ENCODE results near the gene RUNX2.

Gene RUNX2

GRCh38 chr6:45686841-45687569 is 358.9 kb downstream of the RUNX2 start:
- TF ChIP-seq POLR2A (IDR thresholded peaks at IDR 0.05; ENCODE audit: low read depth, low read length) (no peak), TAF1 (IDR thresholded peaks at IDR 0.05; ENCODE audit: borderline replicate concordance, low read depth, low read length) (no peak), POLR2AphosphoS5 (IDR thresholded peaks at IDR 0.05; ENCODE audit: low read depth, low read length) (no peak)
- DNase-seq (ENCODE audit: insufficient read length), result no peak
- no peak for FAIRE-seq

DNA sequence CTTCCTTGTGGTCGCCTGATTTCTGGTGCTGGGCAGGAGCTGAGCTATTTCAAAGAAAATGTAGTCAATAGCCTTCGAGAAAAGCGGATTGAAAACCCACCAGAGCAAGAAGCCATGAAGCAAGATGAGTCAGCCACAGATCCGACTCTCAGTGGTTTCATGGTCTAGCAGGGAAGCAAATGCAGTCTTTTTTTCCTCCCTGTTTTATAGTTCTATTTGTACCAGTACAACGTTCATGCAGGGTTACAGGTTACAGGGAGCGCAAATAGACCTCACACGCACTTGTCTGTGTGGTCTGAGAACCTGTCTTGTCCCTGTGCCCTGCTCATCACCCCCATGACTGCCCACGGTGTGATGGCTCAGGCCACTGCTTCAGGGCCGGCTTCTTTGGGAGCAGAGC is 359.4 kb downstream of the RUNX2 start:
- no peak for TF ChIP-seq POLR2A (IDR thresholded peaks at IDR 0.05; ENCODE audit: low read depth, low read length)
- no peak for TF ChIP-seq POLR2AphosphoS5 (IDR thresholded peaks at IDR 0.05; ENCODE audit: low read depth, low read length)
- no peak for TF ChIP-seq TAF1 (IDR thresholded peaks at IDR 0.05; ENCODE audit: borderline replicate concordance, low read depth, low read length)
- no peak for DNase-seq (ENCODE audit: insufficient read length)
- FAIRE-seq, result peak; percentile 88

GRCh38 chr6:45688180-45688579 is 360.1 kb downstream of the RUNX2 start:
- no peak for DNase-seq (ENCODE audit: insufficient read length)
- no peak for TF ChIP-seq POLR2AphosphoS5 (IDR thresholded peaks at IDR 0.05; ENCODE audit: low read depth, low read length)
- TF ChIP-seq POLR2A (IDR thresholded peaks at IDR 0.05; ENCODE audit: low read depth, low read length), result no peak
- TF ChIP-seq TAF1 (IDR thresholded peaks at IDR 0.05; ENCODE audit: borderline replicate concordance, low read depth, low read length), result no peak
- FAIRE-seq, result no peak

- DNase-seq (ENCODE audit: insufficient read length) (no peak), FAIRE-seq (no peak)
- TF ChIP-seq POLR2AphosphoS5 (IDR thresholded peaks at IDR 0.05; ENCODE audit: low read depth, low read length) (no peak), TAF1 (IDR thresholded peaks at IDR 0.05; ENCODE audit: borderline replicate concordance, low read depth, low read length) (no peak), POLR2A (IDR thresholded peaks at IDR 0.05; ENCODE audit: low read depth, low read length) (no peak)
Measured at GRCh38 chr6:45689926-45690615, 361.9 kb downstream of the RUNX2 start.

DNA sequence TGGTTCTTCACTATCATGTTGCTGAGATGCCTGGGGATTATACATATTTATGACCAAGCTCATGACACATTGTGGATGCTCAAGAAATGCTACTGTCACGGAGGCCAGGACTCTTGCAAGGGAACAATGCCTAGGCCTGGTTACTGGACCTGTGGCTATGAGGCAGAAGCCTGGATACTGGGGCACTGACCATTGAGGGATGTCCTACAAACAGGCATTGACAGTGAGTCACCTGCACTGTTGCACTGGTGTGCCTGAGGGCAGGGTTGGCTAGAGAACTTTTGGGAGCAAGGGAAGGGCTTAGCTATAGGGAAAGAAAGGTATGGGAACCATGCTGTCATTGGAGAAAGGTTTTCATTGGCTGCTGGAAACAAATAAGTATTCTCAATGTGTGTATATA is 362.7 kb downstream of the RUNX2 start:
- TF ChIP-seq POLR2A (IDR thresholded peaks at IDR 0.05; ENCODE audit: low read depth, low read length), result no peak
- TF ChIP-seq POLR2AphosphoS5 (IDR thresholded peaks at IDR 0.05; ENCODE audit: low read depth, low read length), result no peak
- no peak for TF ChIP-seq TAF1 (IDR thresholded peaks at IDR 0.05; ENCODE audit: borderline replicate concordance, low read depth, low read length)
- DNase-seq (ENCODE audit: insufficient read length), result no peak
- no peak for FAIRE-seq

DNA sequence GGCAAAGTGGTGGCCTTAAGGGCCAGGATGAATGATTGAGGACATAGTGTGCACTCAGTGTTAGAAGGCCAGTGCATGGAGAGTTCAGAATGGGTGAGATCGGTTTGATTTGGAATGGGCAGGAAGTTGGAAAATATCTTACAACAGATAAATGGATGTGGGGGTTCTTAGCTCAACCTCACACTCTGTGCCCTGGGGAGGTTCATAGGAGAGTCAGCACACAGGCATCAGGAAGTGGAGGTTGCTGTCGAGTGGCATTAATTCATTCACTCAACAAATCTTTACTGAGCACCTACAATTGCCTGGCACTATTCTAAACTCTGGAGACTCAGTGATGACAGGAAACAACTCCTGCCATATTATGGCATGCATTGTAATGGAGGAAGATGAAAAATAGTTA is 363.3 kb downstream of the RUNX2 start:
- no peak for FAIRE-seq
- TF ChIP-seq TAF1 (IDR thresholded peaks at IDR 0.05; ENCODE audit: borderline replicate concordance, low read depth, low read length), result no peak
- TF ChIP-seq POLR2A (IDR thresholded peaks at IDR 0.05; ENCODE audit: low read depth, low read length), result no peak
- DNase-seq (ENCODE audit: insufficient read length), result no peak

GRCh38 chr6:45692021-45692420 is 363.9 kb downstream of the RUNX2 start:
- DNase-seq (ENCODE audit: insufficient read length) (no peak), FAIRE-seq (no peak)
- TF ChIP-seq POLR2A (IDR thresholded peaks at IDR 0.05; ENCODE audit: low read depth, low read length), result no peak
- no peak for TF ChIP-seq POLR2AphosphoS5 (IDR thresholded peaks at IDR 0.05; ENCODE audit: low read depth, low read length)
- TF ChIP-seq TAF1 (IDR thresholded peaks at IDR 0.05; ENCODE audit: borderline replicate concordance, low read depth, low read length), result no peak

DNA sequence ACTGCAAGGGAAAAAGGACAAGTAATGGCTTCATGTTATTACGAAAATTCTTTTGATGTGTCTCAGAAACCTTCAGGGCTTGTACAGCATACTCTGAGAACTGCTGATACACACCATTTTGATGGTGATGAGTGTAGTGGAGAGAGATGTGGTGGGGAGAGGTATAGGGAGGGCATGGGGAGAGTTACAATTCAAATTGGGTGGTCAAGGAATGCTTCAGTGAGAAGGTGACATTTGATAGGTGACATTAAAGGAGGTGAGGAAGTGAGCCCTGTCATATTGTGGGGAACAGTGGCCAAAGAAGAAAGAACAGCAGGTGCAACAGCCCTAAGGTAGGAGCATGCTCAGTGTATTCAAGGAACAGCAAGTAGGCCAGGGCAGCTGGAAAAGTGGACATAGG is 368.6 kb downstream of the RUNX2 start:
- no peak for FAIRE-seq
- TF ChIP-seq TAF1 (IDR thresholded peaks at IDR 0.05; ENCODE audit: borderline replicate concordance, low read depth, low read length), result no peak
- no peak for TF ChIP-seq POLR2AphosphoS5 (IDR thresholded peaks at IDR 0.05; ENCODE audit: low read depth, low read length)
- no peak for TF ChIP-seq POLR2A (IDR thresholded peaks at IDR 0.05; ENCODE audit: low read depth, low read length)
- no peak for DNase-seq (ENCODE audit: insufficient read length)

- DNase-seq (ENCODE audit: insufficient read length), result no peak
- no peak for TF ChIP-seq POLR2A (IDR thresholded peaks at IDR 0.05; ENCODE audit: low read depth, low read length)
- no peak for TF ChIP-seq POLR2AphosphoS5 (IDR thresholded peaks at IDR 0.05; ENCODE audit: low read depth, low read length)
- TF ChIP-seq TAF1 (IDR thresholded peaks at IDR 0.05; ENCODE audit: borderline replicate concordance, low read depth, low read length), result no peak
- no peak for FAIRE-seq
Measured at GRCh38 chr6:45697605-45698004, 369.5 kb downstream of the RUNX2 start.

DNA sequence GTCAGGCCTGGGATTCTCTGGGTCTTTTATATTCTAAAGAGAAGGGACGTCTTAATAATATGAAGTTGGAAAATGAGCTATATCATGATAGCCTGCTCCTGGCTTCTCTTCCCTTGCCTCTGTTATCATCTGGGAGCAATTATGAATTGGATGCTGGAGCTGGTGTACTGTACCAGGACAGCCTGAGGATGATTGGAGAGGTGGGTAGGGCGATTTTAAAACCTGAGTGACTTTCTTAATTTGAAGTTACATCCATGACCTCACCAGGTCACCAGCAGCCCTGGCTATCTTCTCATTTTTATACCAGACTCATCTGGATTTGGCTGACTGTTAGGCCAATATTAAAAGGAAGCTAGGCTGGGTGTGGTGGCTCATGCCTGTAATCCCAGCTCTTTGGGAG is 369.9 kb downstream of the RUNX2 start:
- DNase-seq (ENCODE audit: insufficient read length), result no peak
- FAIRE-seq, result no peak
- TF ChIP-seq POLR2AphosphoS5 (IDR thresholded peaks at IDR 0.05; ENCODE audit: low read depth, low read length) (no peak), TAF1 (IDR thresholded peaks at IDR 0.05; ENCODE audit: borderline replicate concordance, low read depth, low read length) (no peak), POLR2A (IDR thresholded peaks at IDR 0.05; ENCODE audit: low read depth, low read length) (no peak)

- no peak for FAIRE-seq
- DNase-seq (ENCODE audit: insufficient read length), result no peak
- no peak for TF ChIP-seq TAF1 (IDR thresholded peaks at IDR 0.05; ENCODE audit: borderline replicate concordance, low read depth, low read length)
Measured at GRCh38 chr6:45699663-45700062, 371.5 kb downstream of the RUNX2 start.
